IMR-90 (cell line): ENCODE data around the gene LSM14B. TPM values are rescaled to one million over a fixed set of nuclear protein-coding genes. Genes with fewer than 3 reads are reported as not detected.

ENCODE experiments used
- ATAC-seq: fragments of 200-7000 bp; cut with Tn5 transposase; 2 replicates; pipeline ENCODE4 v1.9.1; 2020; ENCODE audit warnings: low read depth, mild to moderate bottlenecking, moderate library complexity
- BruUV-seq: library from RNA; stranded (reverse); fragments of 400-500 nt; replicated peaks from 2 replicates; lab custom pipeline; 2021; lab: Mats Ljungman, UMichigan
- CTCF ChIA-PET: fragments of 300-600 bp; formaldehyde crosslinking; extraction: SDS; loops from one replicate; lab custom pipeline; 2021; ENCODE audit warnings: antibody characterized with exemption; lab: Yijun Ruan, JAX
- POLR2A ChIA-PET: fragments of 300-600 bp; sonication (Branson Sonifier 250); formaldehyde crosslinking; loops from one replicate; lab custom pipeline; 2022; ENCODE audit warnings: antibody characterized with exemption; ENCODE audit not compliant: unreplicated experiment; lab: Charles Lee
- DNase-seq: peaks from one replicate; pipeline ENCODE4 v3.0.0; 2013
- H2AFZ ChIP-seq: replicated peaks from 2 replicates; pipeline ENCODE3; 2013; ENCODE audit warnings: low read length, mild to moderate bottlenecking; ENCODE audit not compliant: poor library complexity
- H2AK5ac ChIP-seq: 2 replicates; pipeline ENCODE4 v1.6.1; 2013; ENCODE audit warnings: low read depth, low read length, inconsistent platforms
- H2AK9ac ChIP-seq: replicated peaks from 2 replicates; pipeline ENCODE3; 2013; ENCODE audit warnings: mild to moderate bottlenecking, low read depth, low read length, moderate library complexity; ENCODE audit not compliant: poor library complexity
- H2BK120ac ChIP-seq: 2 replicates; pipeline ENCODE4 v1.6.1; 2013; ENCODE audit warnings: low read depth, low read length, inconsistent platforms
- H2BK15ac ChIP-seq: 3 replicates; pipeline ENCODE4 v1.6.1; 2013; ENCODE audit warnings: low read depth, low read length, inconsistent platforms
- H2BK20ac ChIP-seq: 2 replicates; pipeline ENCODE4 v1.6.1; 2013; ENCODE audit warnings: low read depth, mild to moderate bottlenecking, inconsistent platforms, low read length, moderate library complexity
- H2BK5ac ChIP-seq: 2 replicates; pipeline ENCODE4 v1.6.1; 2013; ENCODE audit warnings: mild to moderate bottlenecking, low read depth, low read length, inconsistent platforms; ENCODE audit not compliant: poor library complexity, severe bottlenecking
- H3K14ac ChIP-seq: replicated peaks from 2 replicates; pipeline ENCODE4 v1.6.1; 2013; ENCODE audit warnings: low read depth, low read length, inconsistent platforms
- H3K18ac ChIP-seq: 2 replicates; pipeline ENCODE4 v1.6.1; 2013; ENCODE audit warnings: low read depth, low read length, control low read depth
- H3K23ac ChIP-seq: 2 replicates; pipeline ENCODE4 v1.6.1; 2013; ENCODE audit warnings: low read depth, low read length, inconsistent platforms
- H3K27ac ChIP-seq: 2 replicates; pipeline ENCODE4 v1.5.1; 2013; ENCODE audit warnings: mild to moderate bottlenecking, control low read depth, low read length; ENCODE audit not compliant: insufficient read depth
- H3K27me3 ChIP-seq: 2 replicates; pipeline ENCODE4 v1.6.1; 2013; ENCODE audit warnings: low read length; ENCODE audit not compliant: control insufficient read depth, insufficient read depth
- H3K36me3 ChIP-seq: 2 replicates; pipeline ENCODE4 v1.6.1; 2013; ENCODE audit warnings: low read length, mixed read lengths; ENCODE audit not compliant: control insufficient read depth, insufficient read depth
- H3K4ac ChIP-seq: 2 replicates; pipeline ENCODE4 v1.6.1; 2013; ENCODE audit warnings: low read depth, low read length, inconsistent platforms
- H3K4me1 ChIP-seq: 2 replicates; pipeline ENCODE4 v1.6.1; 2013; ENCODE audit warnings: low read length, mixed read lengths; ENCODE audit not compliant: control insufficient read depth, insufficient read depth
- H3K4me2 ChIP-seq: 2 replicates; pipeline ENCODE4 v1.6.1; 2013; ENCODE audit warnings: low read depth, mild to moderate bottlenecking, control low read depth, low read length, moderate library complexity
- H3K4me3 ChIP-seq: 2 replicates; pipeline ENCODE4 v1.5.1; 2013; ENCODE audit warnings: low read depth, mild to moderate bottlenecking, control low read depth, low read length, moderate library complexity; ENCODE audit not compliant: insufficient read depth
- H3K56ac ChIP-seq: 2 replicates; pipeline ENCODE4 v1.6.1; 2013; ENCODE audit warnings: low read length, inconsistent platforms; ENCODE audit not compliant: insufficient read depth; ENCODE audit errors: extremely low read depth
- H3K79me1 ChIP-seq, 2 experiments: 2 replicates each; pipeline ENCODE4 v1.6.1; 2013; ENCODE audit warnings: low read length in 2 of 2, inconsistent platforms in 1 of 2, low read depth in 1 of 2
- H3K9ac ChIP-seq: 2 replicates; pipeline ENCODE4 v1.6.1; 2013; ENCODE audit warnings: low read depth, low read length, control low read depth
- H3K9me1 ChIP-seq: 2 replicates; pipeline ENCODE4 v1.6.1; 2013; ENCODE audit warnings: low read length, inconsistent platforms; ENCODE audit not compliant: insufficient read depth
- H3K9me3 ChIP-seq: 2 replicates; pipeline ENCODE4 v1.6.1; 2013; ENCODE audit warnings: low read length; ENCODE audit not compliant: control insufficient read depth, insufficient read depth
- H4K20me1 ChIP-seq: 2 replicates; pipeline ENCODE4 v1.6.1; 2013; ENCODE audit warnings: low read length, inconsistent platforms; ENCODE audit not compliant: insufficient read depth
- H4K5ac ChIP-seq: 2 replicates; pipeline ENCODE4 v1.6.1; 2013; ENCODE audit warnings: mild to moderate bottlenecking, low read depth, low read length, control low read depth
- H4K8ac ChIP-seq, 2 experiments: 2 replicates each; pipeline ENCODE4 v1.6.1; 2013; ENCODE audit warnings: low read depth in 2 of 2, low read length in 2 of 2, control low read depth in 1 of 2, inconsistent platforms in 1 of 2
- H4K91ac ChIP-seq: 2 replicates; pipeline ENCODE4 v1.6.1; 2013; ENCODE audit warnings: low read depth, low read length, inconsistent platforms; ENCODE audit not compliant: insufficient read depth
- CHD1 ChIP-seq: IDR thresholded peaks from 2 replicates; pipeline ENCODE4 v1.6.1; 2012; ENCODE audit warnings: low read depth, low read length, improper control_type of control experiment
- FOS ChIP-seq: fragments of 150-350 bp; IDR thresholded peaks from 2 replicates; pipeline ENCODE4 v1.6.1; 2016; ENCODE audit warnings: low read depth, low read length
- MAFK ChIP-seq: IDR thresholded peaks from 2 replicates; pipeline ENCODE4 v1.6.1; 2012; ENCODE audit warnings: low read depth, low read length, improper control_type of control experiment
- POLR2A ChIP-seq: IDR thresholded peaks from 2 replicates; pipeline ENCODE4 v1.6.1; 2012; ENCODE audit warnings: mild to moderate bottlenecking, low read depth, low read length
- SMC3 ChIP-seq: fragments of 150-350 bp; IDR thresholded peaks from 2 replicates; pipeline ENCODE4 v1.6.1; 2016; ENCODE audit warnings: low read depth, mild to moderate bottlenecking, antibody characterized with exemption, low read length, moderate library complexity
- WGBS, 2 experiments: methylation state at CpG; one replicate each; pipeline versions ENCODE4 v1.1.5 to v1.1.7; 2013; ENCODE audit warnings: missing lambda C conversion rate in 2 of 2; ENCODE audit not compliant: insufficient read length in 1 of 2; ENCODE audit errors: extremely low coverage in 2 of 2; 5-methylcytosine and 5-hydroxymethylcytosine counted together
- dilution Hi-C: fragments of 300-500 bp; cut with HindIII; formaldehyde crosslinking; loops from one replicate; pipeline ENCODE4 v1.14.3; 2018; ENCODE audit warnings: low sequenced_read_pairs; ENCODE audit not compliant: unreplicated experiment
- in situ Hi-C: fragments of 300-500 bp; cut with MboI; formaldehyde crosslinking; loops from 3 replicates; pipeline ENCODE4 v1.14.3; 2019; ENCODE audit warnings: low sequenced_read_pairs, inconsistent platforms, mixed read lengths
- intact Hi-C: fragments of 100-400 bp; cut with micrococcal nuclease; formaldehyde crosslinking; loops from 2 replicates; pipeline ENCODE4 v1.10.0; 2022
- polyA plus RNA-seq, 3 experiments: library from polyadenylated mRNA; depleted of rRNA; stranded (reverse); fragments of >200 nt; gene quantifications; 2 replicates each; pipeline ENCODE4 v1.2.3, GENCODE V29; 2012; ENCODE audit warnings: low replicate concordance in 1 of 3
- total RNA-seq: library from RNA; depleted of rRNA; stranded (reverse); fragments of >200 nt; gene quantifications from 2 replicates; pipeline ENCODE4 v1.2.3, GENCODE V29; 2012

Gene LSM14B
- total and polyA plus RNA-seq, 2 of the 4 experiments (the other 2 are of a cell fraction): 23.7 to 41.1 TPM

GRCh38 chr20:62145688-62146018 lies 23.4 kb downstream of the LSM14B start:
- in situ Hi-C loops: no loop called here
- POLR2A ChIA-PET: no interaction called here

More at GRCh38 chr20:62145688-62146018, 23.4 kb downstream of the LSM14B start:
- peaks cover 9% of the 10 kb centered on the region for H3K36me3 ChIP-seq
- no peak overlapping the region for H2AFZ ChIP-seq
- ATAC-seq (no peak), DNase-seq (no peak)
- H4K20me1 ChIP-seq: peaks cover 86% of the 10 kb centered on the region
- no peak overlapping the region for H3K9ac ChIP-seq
- no peaks in the 10 kb centered on the region for H3K9me3 ChIP-seq
- BruUV-seq: no TSS peak
- H3K4me2 ChIP-seq: no peak overlapping the region
- H2BK15ac ChIP-seq: no peak overlapping the region
- H3K9me1 ChIP-seq: peaks cover 46% of the 10 kb centered on the region
- H3K23ac ChIP-seq: peak overlapping the region; percentile 28
- no peak overlapping the region for H3K4ac ChIP-seq
- no peak overlapping the region for H3K14ac ChIP-seq
- no peak overlapping the region for H3K56ac ChIP-seq
- no peak overlapping the region for H4K91ac ChIP-seq
- H3K27ac ChIP-seq: no peak overlapping the region
- no peak for TF ChIP-seq POLR2A
- TF ChIP-seq CHD1: no peak
- no peak for TF ChIP-seq FOS
- no peak for TF ChIP-seq MAFK
- no peak for TF ChIP-seq SMC3
- peaks cover 20% of the 10 kb centered on the region for H3K4me1 ChIP-seq
- H2BK120ac ChIP-seq: no peak overlapping the region
- no peak overlapping the region for H4K8ac ChIP-seq
- H2BK20ac ChIP-seq: no peak overlapping the region; the same call in 1 of the 2 replicates
- intact Hi-C loops: no loop called here
- no peak overlapping the region for H3K18ac ChIP-seq
- CTCF ChIA-PET: no interaction called here
- WGBS, 2 experiments: 100% methylated on average over 2 of the region's 7 CpGs; no CpG with 5 or more reads in 1 of the 2 experiments
- no peak overlapping the region for H3K4me3 ChIP-seq
- no peak overlapping the region for H2AK9ac ChIP-seq
- no peak overlapping the region for H4K5ac ChIP-seq
- dilution Hi-C loops: no loop called here
- peaks cover 15 to 79% of the 10 kb centered on the region in 2 experiments; a peak in 3 of 4 replicates for H3K79me1 ChIP-seq
- H3K27me3 ChIP-seq: no peaks in the 10 kb centered on the region
- H2BK5ac ChIP-seq: no peak overlapping the region
- no peak overlapping the region for H2AK5ac ChIP-seq
